ENCODE measurements around the gene EHD2.

Gene EHD2

GRCh38 chr19:47729468-47729798 lies 16.2 kb downstream of the EHD2 start:
- DNase-seq (ENCODE audit: insufficient read length, low spot score) (no peak), FAIRE-seq (no peak)
- no peak for TF ChIP-seq CTCF (IDR thresholded peaks at IDR 0.05; ENCODE audit: insufficient read depth, missing control alignments)

GRCh38 chr19:47729799-47730520 lies 16.7 kb downstream of the EHD2 start:
- DNase-seq (ENCODE audit: insufficient read length, low spot score): no peak
- FAIRE-seq: no peak
- TF ChIP-seq CTCF (IDR thresholded peaks at IDR 0.05; ENCODE audit: insufficient read depth, missing control alignments): no peak

- FAIRE-seq: no peak
- no peak for TF ChIP-seq CTCF (IDR thresholded peaks at IDR 0.05; ENCODE audit: insufficient read depth, missing control alignments)
- no peak for DNase-seq (ENCODE audit: insufficient read length, low spot score)
Observed at GRCh38 chr19:47730521-47730889, 17.3 kb downstream of the EHD2 start.

- no peak for DNase-seq (ENCODE audit: insufficient read length, low spot score)
- FAIRE-seq: no peak
- TF ChIP-seq CTCF (IDR thresholded peaks at IDR 0.05; ENCODE audit: insufficient read depth, missing control alignments): no peak
Observed at GRCh38 chr19:47730910-47731309, 17.7 kb downstream of the EHD2 start.

GRCh38 chr19:47735131-47735530 lies 21.9 kb downstream of the EHD2 start:
- TF ChIP-seq CTCF (IDR thresholded peaks at IDR 0.05; ENCODE audit: insufficient read depth, missing control alignments): no peak
- DNase-seq (ENCODE audit: insufficient read length, low spot score) (no peak), FAIRE-seq (no peak)

- TF ChIP-seq CTCF (IDR thresholded peaks at IDR 0.05; ENCODE audit: insufficient read depth, missing control alignments): no peak
- FAIRE-seq (no peak), DNase-seq (ENCODE audit: insufficient read length, low spot score) (no peak)
Observed at GRCh38 chr19:47740866-47741519, 27.8 kb downstream of the EHD2 start.

- DNase-seq (ENCODE audit: insufficient read length, low spot score): no peak
- no peak for FAIRE-seq
- no peak for TF ChIP-seq CTCF (IDR thresholded peaks at IDR 0.05; ENCODE audit: insufficient read depth, missing control alignments)
Observed at GRCh38 chr19:47741544-47742140, 28.4 kb downstream of the EHD2 start.
